Panc1 (cell line): ENCODE measurements around the gene NOP14. TPM values are rescaled to one million over a fixed set of nuclear protein-coding genes. Genes with fewer than 3 reads are reported as not detected.
"Not testable (repeated sequence)": the region's sequence is repeated elsewhere in the genome, so short reads cannot be mapped to it uniquely, and the experiment has no call there.

Experiments
- ATAC-seq: fragments of 200-7000 bp; cut with Tn5 transposase; 2 replicates; pipeline ENCODE4 v1.9.1; 2020; ENCODE audit warnings: mild to moderate bottlenecking, moderate library complexity
- BruUV-seq: library from RNA; stranded (reverse); fragments of 400-500 nt; replicated peaks from 2 replicates; lab custom pipeline; 2021; lab: Mats Ljungman, UMichigan
- CTCF ChIA-PET: fragments of 300-600 bp; sonication (Branson Sonifier 250); formaldehyde crosslinking; loops from one replicate; lab custom pipeline; 2022; ENCODE audit warnings: antibody characterized with exemption; lab: Charles Lee
- POLR2A ChIA-PET: fragments of 300-600 bp; sonication (Branson Sonifier 250); formaldehyde crosslinking; loops from one replicate; lab custom pipeline; 2022; ENCODE audit warnings: antibody characterized with exemption; lab: Charles Lee
- DNase-seq: peaks from one replicate; pipeline ENCODE4 v3.0.0-alpha.2; 2010; ENCODE audit warnings: low read depth, low spot score
- H3K27ac ChIP-seq: 2 replicates; pipeline ENCODE4 v1.5.1; 2011; ENCODE audit warnings: mild to moderate bottlenecking, low read length, inconsistent platforms
- H3K27me3 ChIP-seq: fragments of 200-500 bp; sonication (Bioruptor generic); 2 replicates; pipeline ENCODE4 v1.6.0; 2014; ENCODE audit warnings: low read length, inconsistent platforms; ENCODE audit not compliant: control insufficient read depth, insufficient read depth
- H3K36me3 ChIP-seq: fragments of 200-500 bp; sonication (Bioruptor generic); 2 replicates; pipeline ENCODE4 v1.5.1; 2014; ENCODE audit warnings: inconsistent platforms, mild to moderate bottlenecking, low read length, moderate library complexity; ENCODE audit not compliant: control insufficient read depth, insufficient read depth
- H3K4me1 ChIP-seq: 2 replicates; pipeline ENCODE4 v1.5.1; 2011; ENCODE audit warnings: inconsistent platforms, mild to moderate bottlenecking, low read length, moderate library complexity; ENCODE audit not compliant: control insufficient read depth, insufficient read depth
- H3K4me3 ChIP-seq, 2 experiments: 2 replicates each; pipeline ENCODE4 v1.5.1; 2011 to 2012; ENCODE audit warnings: low read depth in 2 of 2, low read length in 2 of 2, mild to moderate bottlenecking in 2 of 2, inconsistent platforms in 1 of 2, moderate library complexity in 1 of 2
- H3K9me3 ChIP-seq: fragments of 200-500 bp; sonication (Bioruptor generic); 2 replicates; pipeline ENCODE4 v1.5.1; 2014; ENCODE audit warnings: low read depth, mild to moderate bottlenecking, inconsistent platforms, low read length, moderate library complexity; ENCODE audit not compliant: control insufficient read depth, insufficient read depth
- POLR2AphosphoS5 ChIP-seq: IDR thresholded peaks from 2 replicates; pipeline ENCODE4 v1.6.1; 2012; ENCODE audit warnings: mild to moderate bottlenecking, low read depth, low read length, moderate library complexity
- REST ChIP-seq, 2 experiments: IDR thresholded peaks; 2 replicates each; pipeline ENCODE4 v1.6.1; 2011 to 2012; ENCODE audit warnings: low read depth in 2 of 2, control low read depth in 1 of 2, low read length in 1 of 2, mild to moderate bottlenecking in 1 of 2, moderate library complexity in 1 of 2; ENCODE audit not compliant: insufficient read depth in 1 of 2
- SIN3A ChIP-seq: IDR thresholded peaks from 2 replicates; pipeline ENCODE4 v1.6.1; 2012; ENCODE audit warnings: low read depth, mild to moderate bottlenecking, low read length, moderate library complexity, borderline replicate concordance; ENCODE audit not compliant: insufficient read depth
- TCF7L2 ChIP-seq: IDR thresholded peaks from 2 replicates; pipeline ENCODE4 v1.6.1; 2011; ENCODE audit warnings: mild to moderate bottlenecking, low read depth, low read length, inconsistent platforms
- in situ Hi-C: cut with HindIII; loops from 2 replicates; pipeline ENCODE4 v1.10.0; 2016; ENCODE audit warnings: low sequenced_read_pairs, low pct_unique_long_range_greater_than_20kb
- intact Hi-C: fragments of 100-400 bp; cut with micrococcal nuclease; formaldehyde crosslinking; loops from one replicate; pipeline ENCODE4 v1.10.0; 2022; ENCODE audit not compliant: unreplicated experiment
- total RNA-seq: library from RNA; stranded (reverse); gene quantifications from one replicate; pipeline ENCODE4 v1.2.1, GENCODE V29; 2021; ENCODE audit not compliant: unreplicated experiment
- TF ChIP-seq, protein P1 (sequence below): fragments of 450-650 bp; IDR thresholded peaks from 2 replicates; pipeline ENCODE4 v1.5.1; 2017; ENCODE audit warnings: mild to moderate bottlenecking

Gene NOP14
- total RNA-seq, 1 experiment from 2014 or later = 32.9 TPM

GRCh38 chr4:2939383-2940243 is 23.6 kb downstream of the NOP14 start:
- Histone ChIP-seq H3K4me1 (peaks cover 22% of the 10 kb centered on the region), H3K36me3 (peaks cover 1% of the 10 kb centered on the region), H3K4me3 (no peak overlapping the region), H3K27ac (no peak overlapping the region), H3K9me3 (no peaks in the 10 kb centered on the region), H3K27me3 (no peaks in the 10 kb centered on the region)
- DNase-seq (no peak), ATAC-seq (no peak)
- in situ Hi-C loops (no loop called here), intact Hi-C loops (loop anchor here (10.0 kb wide), 2 partner anchors 145 to 175 kb away; partner anchors contain the start of gene SH3BP2)
- ChIA-PET POLR2A (no interaction called here), CTCF (no interaction called here)
- no TSS peak for BruUV-seq
- TF ChIP-seq, protein P1, sequence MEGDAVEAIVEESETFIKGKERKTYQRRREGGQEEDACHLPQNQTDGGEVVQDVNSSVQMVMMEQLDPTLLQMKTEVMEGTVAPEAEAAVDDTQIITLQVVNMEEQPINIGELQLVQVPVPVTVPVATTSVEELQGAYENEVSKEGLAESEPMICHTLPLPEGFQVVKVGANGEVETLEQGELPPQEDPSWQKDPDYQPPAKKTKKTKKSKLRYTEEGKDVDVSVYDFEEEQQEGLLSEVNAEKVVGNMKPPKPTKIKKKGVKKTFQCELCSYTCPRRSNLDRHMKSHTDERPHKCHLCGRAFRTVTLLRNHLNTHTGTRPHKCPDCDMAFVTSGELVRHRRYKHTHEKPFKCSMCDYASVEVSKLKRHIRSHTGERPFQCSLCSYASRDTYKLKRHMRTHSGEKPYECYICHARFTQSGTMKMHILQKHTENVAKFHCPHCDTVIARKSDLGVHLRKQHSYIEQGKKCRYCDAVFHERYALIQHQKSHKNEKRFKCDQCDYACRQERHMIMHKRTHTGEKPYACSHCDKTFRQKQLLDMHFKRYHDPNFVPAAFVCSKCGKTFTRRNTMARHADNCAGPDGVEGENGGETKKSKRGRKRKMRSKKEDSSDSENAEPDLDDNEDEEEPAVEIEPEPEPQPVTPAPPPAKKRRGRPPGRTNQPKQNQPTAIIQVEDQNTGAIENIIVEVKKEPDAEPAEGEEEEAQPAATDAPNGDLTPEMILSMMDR = no peak
- TF ChIP-seq TCF7L2 (no peak), POLR2AphosphoS5 (no peak), REST (IDR thresholded peaks at IDR 0.05; ENCODE audit: insufficient read depth in 1 of 2, low read depth in 2 of 2, low read length in 1 of 2) (no peak)

GRCh38 chr4:2938906-2939305 is 24.3 kb downstream of the NOP14 start:
- ChIA-PET POLR2A (no interaction called here), CTCF (no interaction called here)
- BruUV-seq = TSS peak; percentile 87
- no peak overlapping the region for H3K27ac ChIP-seq
- in situ Hi-C loops (no loop called here), intact Hi-C loops (loop anchor here (10.0 kb wide), 2 partner anchors 144 to 174 kb away; partner anchors contain the start of gene SH3BP2)
- no peak overlapping the region for H3K4me3 ChIP-seq
- ATAC-seq (no peak), DNase-seq (no peak)
- no peak for TF ChIP-seq REST (IDR thresholded peaks at IDR 0.05; ENCODE audit: insufficient read depth in 1 of 2, low read depth in 2 of 2, low read length in 1 of 2)
- no peak for TF ChIP-seq TCF7L2
- no peak for TF ChIP-seq SIN3A
- TF ChIP-seq, protein P1 = no peak
- no peak for TF ChIP-seq POLR2AphosphoS5
- H3K9me3 ChIP-seq = no peaks in the 10 kb centered on the region
- H3K36me3 ChIP-seq = no peaks in the 10 kb centered on the region; the same call in none of the 2 replicates
- H3K27me3 ChIP-seq = no peaks in the 10 kb centered on the region
- peaks cover 22% of the 10 kb centered on the region for H3K4me1 ChIP-seq

GRCh38 chr4:2938411-2938810 is 24.8 kb downstream of the NOP14 start:
- in situ Hi-C loops, DNase-seq, BruUV-seq, H3K36me3 ChIP-seq, H3K27ac ChIP-seq, H3K4me3 ChIP-seq, ATAC-seq, H3K27me3 ChIP-seq, H3K9me3 ChIP-seq, CTCF ChIA-PET: not testable (repeated sequence)
- intact Hi-C loops = loop anchor here (10.0 kb wide), 2 partner anchors 144 to 174 kb away; partner anchors contain the start of gene SH3BP2
- peaks cover 22% of the 10 kb centered on the region for H3K4me1 ChIP-seq
- POLR2A ChIA-PET = interaction anchor here (0.9 kb wide), 1 partner anchor 97 kb away, joined by 4 read pairs; no protein-coding TSS in a partner anchor
